Measurements from ENCODE around the gene PURB.
A peak's percentile ranks its signal among the peaks of the same experiment; 100 is the strongest.
"Not testable (repeated sequence)": the region's sequence is repeated elsewhere in the genome, so short reads cannot be mapped to it uniquely, and the experiment has no call there.

PURB gene

DNA sequence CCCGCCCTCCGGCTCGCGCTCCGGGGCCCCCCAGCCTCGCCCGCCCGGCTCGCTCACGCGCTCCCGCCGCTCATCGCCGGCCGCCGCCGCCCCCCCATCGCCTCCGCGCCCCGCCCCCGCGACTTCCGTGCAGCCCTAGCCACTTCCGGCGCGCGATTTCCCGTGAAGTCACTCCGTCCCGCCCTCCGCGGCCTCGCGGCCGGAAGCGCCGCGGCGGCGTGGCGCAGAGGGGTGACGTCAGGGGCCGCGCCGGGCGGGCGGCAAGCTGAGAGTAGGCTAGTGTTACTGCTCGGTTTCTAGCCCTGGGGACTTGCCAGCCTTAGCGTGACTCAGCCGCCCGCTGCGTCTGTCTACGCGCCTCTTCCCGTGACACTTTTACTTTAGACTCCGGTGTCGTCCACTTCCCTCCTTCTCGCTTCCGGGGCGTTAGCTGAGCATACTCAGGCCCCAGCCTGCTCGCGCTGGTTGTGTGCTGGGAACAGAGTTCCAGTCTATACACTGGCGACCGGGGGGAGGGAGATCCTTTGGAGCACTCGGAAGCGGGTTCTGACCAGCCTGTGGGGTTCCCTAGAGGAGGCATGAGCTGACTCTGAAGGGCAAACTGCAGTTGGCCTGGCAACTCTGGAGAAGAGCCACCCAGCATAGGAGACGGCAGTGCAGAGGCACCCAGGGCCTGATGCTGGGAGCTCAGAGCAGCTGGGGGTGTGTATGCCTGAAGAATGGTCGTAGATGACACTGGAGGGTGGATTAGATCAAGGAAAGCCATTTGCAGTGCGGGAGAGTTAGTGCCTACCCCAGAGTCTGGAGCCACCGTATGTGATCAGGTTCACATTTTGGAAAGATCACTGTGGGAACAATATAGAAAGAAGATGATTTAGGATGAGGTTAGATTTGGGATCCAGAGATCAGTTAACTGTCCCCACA, at the start of gene PURB:
Gene PURB (minus strand): TSS at position 137 of the 924 bp plus-strand sequence. CDS start 182 bp downstream, outside the sequence.
- DNase-seq (ENCODE audit: low read depth): peak; percentile 97
- TF ChIP-seq, protein P1, sequence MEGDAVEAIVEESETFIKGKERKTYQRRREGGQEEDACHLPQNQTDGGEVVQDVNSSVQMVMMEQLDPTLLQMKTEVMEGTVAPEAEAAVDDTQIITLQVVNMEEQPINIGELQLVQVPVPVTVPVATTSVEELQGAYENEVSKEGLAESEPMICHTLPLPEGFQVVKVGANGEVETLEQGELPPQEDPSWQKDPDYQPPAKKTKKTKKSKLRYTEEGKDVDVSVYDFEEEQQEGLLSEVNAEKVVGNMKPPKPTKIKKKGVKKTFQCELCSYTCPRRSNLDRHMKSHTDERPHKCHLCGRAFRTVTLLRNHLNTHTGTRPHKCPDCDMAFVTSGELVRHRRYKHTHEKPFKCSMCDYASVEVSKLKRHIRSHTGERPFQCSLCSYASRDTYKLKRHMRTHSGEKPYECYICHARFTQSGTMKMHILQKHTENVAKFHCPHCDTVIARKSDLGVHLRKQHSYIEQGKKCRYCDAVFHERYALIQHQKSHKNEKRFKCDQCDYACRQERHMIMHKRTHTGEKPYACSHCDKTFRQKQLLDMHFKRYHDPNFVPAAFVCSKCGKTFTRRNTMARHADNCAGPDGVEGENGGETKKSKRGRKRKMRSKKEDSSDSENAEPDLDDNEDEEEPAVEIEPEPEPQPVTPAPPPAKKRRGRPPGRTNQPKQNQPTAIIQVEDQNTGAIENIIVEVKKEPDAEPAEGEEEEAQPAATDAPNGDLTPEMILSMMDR (IDR thresholded peaks at IDR 0.05; ENCODE audit: insufficient read depth, low read depth, low read length, missing control alignments): no peak

DNA sequence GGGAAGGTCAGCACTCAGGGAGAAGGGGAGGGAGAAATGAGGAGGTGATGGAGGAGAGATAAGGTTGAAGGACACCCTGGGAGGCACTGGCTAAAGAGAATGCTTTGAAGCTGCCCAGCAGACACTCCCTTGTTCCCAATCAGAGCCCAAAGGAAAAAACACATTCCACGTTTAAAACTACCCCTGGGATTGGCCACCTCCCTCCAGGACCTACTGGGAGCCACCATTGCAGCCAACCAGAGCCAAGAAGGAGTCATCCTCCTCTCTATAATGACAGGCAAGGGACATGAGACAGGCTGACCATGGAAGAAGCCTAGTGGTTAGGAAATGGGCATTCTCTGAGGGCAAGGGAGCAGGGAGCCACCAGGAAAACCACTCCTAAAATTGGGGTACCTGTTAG, 49.7 kb upstream of the PURB start:
- DNase-seq (ENCODE audit: low read depth): no peak
- TF ChIP-seq, protein P1 (IDR thresholded peaks at IDR 0.05; ENCODE audit: insufficient read depth, low read depth, low read length, missing control alignments): no peak
- H3K4me3 ChIP-seq (ENCODE audit: low read depth, low read length): no peak overlapping the region

More for the DNA sequence above, at the start of gene PURB:
- peak within 1 kb of the TSS; percentile 99 for H3K4me3 ChIP-seq (ENCODE audit: low read depth, low read length)

GRCh38 chr7:44934510-44934909, 49.2 kb upstream of the PURB start:
- H3K4me3 ChIP-seq (ENCODE audit: low read depth, low read length); DNase-seq (ENCODE audit: low read depth): not testable (repeated sequence)

DNA sequence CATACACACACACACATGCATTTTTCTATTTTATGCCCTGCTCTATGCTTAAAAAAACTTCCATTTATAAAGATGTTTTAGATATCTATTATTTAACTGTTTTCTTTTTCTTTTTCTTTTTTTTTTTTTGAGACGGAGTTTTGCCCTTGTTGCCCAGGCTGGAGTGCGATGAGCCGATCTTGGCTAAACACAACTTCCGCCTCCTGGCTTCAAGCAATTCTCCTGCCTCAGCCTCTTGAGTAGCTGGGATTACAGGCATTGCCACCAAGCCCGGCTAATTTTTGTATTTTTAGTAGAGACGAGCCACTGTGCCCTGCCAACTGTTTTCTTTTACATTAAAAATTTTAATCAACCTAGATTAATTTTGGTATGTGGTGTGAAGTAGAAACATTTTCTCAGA, 45.6 kb upstream of the PURB start:
- TF ChIP-seq, protein P1 (IDR thresholded peaks at IDR 0.05; ENCODE audit: insufficient read depth, low read depth, low read length, missing control alignments): no peak
- no peak for DNase-seq (ENCODE audit: low read depth)

GRCh38 chr7:44922351-44922694, 37.0 kb upstream of the PURB start:
- TF ChIP-seq, protein P1 (IDR thresholded peaks at IDR 0.05; ENCODE audit: insufficient read depth, low read depth, low read length, missing control alignments): no peak

More for the DNA sequence above, 45.6 kb upstream of the PURB start:
- H3K4me3 ChIP-seq (ENCODE audit: low read depth, low read length): no peak overlapping the region

GRCh38 chr7:44921607-44922350, 36.4 kb upstream of the PURB start:
- DNase-seq (ENCODE audit: low read depth): peak; percentile 88
- TF ChIP-seq, protein P1 (IDR thresholded peaks at IDR 0.05; ENCODE audit: insufficient read depth, low read depth, low read length, missing control alignments): peak; percentile 90
- H3K4me3 ChIP-seq (ENCODE audit: low read depth, low read length): no peak overlapping the region

More at GRCh38 chr7:44922351-44922694, 37.0 kb upstream of the PURB start:
- no peak overlapping the region for H3K4me3 ChIP-seq (ENCODE audit: low read depth, low read length)
- DNase-seq (ENCODE audit: low read depth): no peak

DNA sequence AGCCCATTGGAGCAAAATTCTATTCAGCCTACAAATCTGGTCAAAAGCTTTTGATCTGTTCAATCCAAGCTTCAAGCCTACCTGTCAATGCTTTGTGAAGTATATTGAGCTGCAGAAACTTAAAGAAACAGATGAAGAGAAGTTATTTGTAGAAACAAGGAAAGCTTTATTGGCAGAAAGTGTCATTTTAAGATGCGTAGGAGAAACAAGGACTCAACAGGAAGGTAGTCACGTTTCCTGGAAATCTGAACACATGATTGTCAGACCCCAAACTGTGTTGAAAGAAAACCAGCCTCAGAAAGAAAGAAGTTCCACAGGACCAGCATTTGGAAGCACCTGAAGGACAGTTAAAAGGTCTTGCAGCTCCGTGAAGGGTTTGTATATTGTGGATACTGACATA, 34.8 kb upstream of the PURB start:
- no peak for DNase-seq (ENCODE audit: low read depth)
- H3K4me3 ChIP-seq (ENCODE audit: low read depth, low read length): no peak overlapping the region
- TF ChIP-seq, protein P1 (IDR thresholded peaks at IDR 0.05; ENCODE audit: insufficient read depth, low read depth, low read length, missing control alignments): no peak
